Stimulated activated CD4-positive, alpha-beta T cell treated with anti-CD3 and anti-CD28 coated beads, TNF-alpha, amount 100 ng/mL, for 24 hours (primary cell): ENCODE measurements around the gene PRKRIP1.
A peak's percentile ranks its signal among the peaks of the same experiment; 100 is the strongest.
"Not testable (repeated sequence)": the region's sequence is repeated elsewhere in the genome, so short reads cannot be mapped to it uniquely, and the experiment has no call there.

ENCODE experiments used
- DNase-seq, 3 experiments: peaks; one replicate each; pipeline ENCODE4 v3.0.0-alpha.2; 2020; ENCODE audit warnings: low read depth in 3 of 3

The PRKRIP1 gene

GRCh38 chr7:102431617-102432298, 35.6 kb downstream of the PRKRIP1 start:
- peak in 2 of 3 experiments; percentile 31 to 38 for DNase-seq

DNA sequence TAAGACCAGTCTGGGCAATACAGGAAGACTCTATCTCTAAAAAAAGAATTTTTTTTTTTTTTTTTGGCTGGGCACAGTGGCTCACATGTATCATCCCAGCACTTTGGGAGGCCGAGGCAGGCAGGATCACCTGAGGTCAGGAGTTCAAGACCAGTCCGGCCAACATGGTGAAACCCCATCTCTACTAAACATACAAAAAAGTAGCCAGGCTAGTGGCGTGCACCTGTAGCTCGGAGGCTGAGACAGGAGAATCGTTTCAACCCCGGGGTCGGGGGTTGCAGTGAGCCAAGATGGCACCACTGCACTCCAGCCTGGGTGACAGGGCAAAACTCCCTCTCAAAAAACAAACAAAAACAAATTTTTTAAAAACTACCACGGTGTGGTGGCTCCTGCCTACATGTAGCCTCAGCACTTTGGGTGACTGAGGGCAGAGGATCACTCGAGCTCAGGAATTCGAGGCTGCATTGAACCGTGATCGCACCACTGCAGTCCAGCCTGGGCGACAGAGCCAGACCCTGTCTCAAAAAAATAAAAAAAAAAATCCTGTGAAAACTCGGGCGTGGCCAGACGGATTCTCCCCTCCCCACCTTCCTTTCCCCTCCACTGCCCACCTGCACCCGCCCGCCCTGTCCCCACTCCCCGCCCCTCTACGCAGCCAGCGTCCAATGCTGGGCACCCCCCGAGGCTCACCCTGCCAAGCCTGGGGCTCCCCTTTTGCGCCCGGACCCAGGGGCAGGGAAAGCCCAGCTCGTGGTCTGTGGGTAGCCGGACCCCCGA, 36.5 kb downstream of the PRKRIP1 start:
- DNase-seq: no peak

DNA sequence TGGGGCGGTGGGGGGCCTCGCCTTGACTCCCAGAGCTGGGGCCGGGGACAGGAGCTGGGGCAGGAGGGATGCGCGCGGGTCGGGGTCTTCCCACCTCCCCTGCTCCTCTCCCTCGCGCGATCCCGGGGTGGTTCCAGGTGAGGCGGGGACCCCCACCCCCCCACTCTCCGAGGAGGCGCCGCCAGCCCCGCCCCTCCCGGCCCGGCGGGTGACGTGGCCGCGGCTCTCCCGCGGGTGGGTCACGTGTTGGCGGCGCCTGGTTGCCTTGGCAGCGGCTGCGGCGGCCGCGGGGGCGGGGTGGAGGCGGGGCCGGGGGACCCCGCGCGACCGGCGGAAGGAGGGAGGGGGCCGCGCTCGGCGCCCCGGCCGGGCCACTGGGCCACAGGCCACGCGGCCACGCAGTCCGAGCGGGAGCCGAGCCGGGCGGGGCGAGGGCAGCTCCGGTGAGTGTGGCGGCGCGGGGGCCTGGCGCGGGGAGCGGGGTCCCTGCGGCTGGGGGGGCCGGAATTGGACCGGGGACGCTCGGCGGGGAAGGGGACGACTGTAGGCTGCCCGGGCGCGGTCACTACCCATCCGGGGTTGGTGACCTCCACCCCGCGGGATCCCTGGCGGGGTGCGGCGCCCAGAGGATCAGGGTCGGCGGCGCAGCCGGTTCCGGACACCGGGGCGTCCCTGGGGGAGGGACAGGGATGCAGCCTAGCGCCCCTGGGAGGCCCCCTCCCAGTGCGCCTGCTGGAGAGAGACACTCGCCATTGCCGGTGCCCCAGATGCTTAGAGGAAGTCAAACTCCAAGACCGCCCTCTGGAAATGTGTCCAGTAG, 37.3 kb downstream of the PRKRIP1 start, which contains the start of gene ORAI2:
TSS of gene ORAI2 (plus strand) at position 357 of the 820 bp plus-strand sequence. CDS start 5,382 bp downstream, outside the sequence.
- DNase-seq: peak; percentile 76 to 85 (median 77)

DNA sequence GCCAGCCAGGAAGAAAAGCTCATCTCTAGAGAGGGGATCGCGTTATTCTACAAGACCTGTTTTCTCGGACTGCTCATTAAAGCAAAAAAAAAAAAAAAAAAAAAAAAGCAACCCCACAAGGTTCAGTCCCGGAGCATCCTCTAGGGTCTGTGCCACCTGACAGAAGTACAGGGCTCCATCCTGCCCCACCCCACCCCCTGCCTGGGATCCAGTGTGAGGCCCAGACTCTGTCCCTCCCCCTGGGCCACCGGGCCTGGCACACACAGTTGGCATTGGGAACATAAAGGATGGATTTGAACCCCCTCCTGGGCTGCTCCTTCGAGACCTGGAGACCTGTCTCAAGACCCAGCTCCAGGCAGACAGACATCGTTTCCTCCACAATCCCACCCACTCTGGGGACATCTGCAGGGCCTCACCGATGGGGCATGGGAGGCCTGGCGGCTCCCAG, 37.9 kb downstream of the PRKRIP1 start:
- DNase-seq: no peak

DNA sequence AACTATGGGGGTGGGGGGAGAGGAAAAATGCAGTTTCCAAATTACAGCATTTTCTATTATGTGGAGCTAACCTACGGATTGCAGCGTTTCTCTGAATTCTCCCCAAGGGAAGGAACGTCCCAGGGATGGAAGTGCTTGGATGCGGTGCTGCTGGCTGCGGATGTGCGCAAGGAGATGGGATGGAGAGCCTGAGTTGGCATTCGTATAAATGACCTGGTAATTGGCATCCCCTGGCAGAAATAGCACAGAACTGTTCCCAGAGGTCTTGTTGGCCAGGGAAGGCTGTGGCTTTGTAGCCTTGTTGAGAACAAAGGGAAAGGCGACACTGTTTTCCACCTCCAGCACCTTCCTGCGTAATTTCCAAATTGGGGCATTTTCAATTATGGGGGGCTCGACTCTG, 40.0 kb downstream of the PRKRIP1 start:
- no peak for DNase-seq

- DNase-seq: no peak
These were observed 44.0 kb downstream of the PRKRIP1 start for GRCh38 chr7:102439963-102440795.

- no peak for DNase-seq
These were observed 49.0 kb downstream of the PRKRIP1 start for GRCh38 chr7:102444961-102445673.

DNA sequence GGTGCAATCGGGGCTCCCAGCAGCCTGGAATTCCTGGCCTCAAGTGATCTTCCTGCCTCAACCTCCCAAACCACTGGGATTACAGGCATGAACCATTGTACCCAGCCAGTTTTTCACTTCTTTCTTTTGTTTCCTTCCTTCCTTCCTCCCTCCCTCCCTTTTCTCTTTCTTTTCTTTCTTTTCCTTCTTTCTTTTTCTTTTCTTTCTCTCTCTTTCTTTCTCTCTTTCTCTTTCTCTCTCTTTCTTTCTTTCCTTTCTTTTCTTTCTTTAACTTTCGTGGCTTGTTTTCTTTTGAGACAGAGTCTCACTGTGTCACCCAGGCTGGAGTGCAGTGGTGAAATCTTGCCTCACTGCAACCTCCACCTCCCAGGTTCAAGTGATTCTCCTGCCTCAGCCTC, 49.5 kb downstream of the PRKRIP1 start:
- DNase-seq: no peak

- DNase-seq: no peak
These were observed 50.4 kb downstream of the PRKRIP1 start for GRCh38 chr7:102446387-102447156.

GRCh38 chr7:102447311-102447710, 51.1 kb downstream of the PRKRIP1 start:
- DNase-seq: no peak

DNA sequence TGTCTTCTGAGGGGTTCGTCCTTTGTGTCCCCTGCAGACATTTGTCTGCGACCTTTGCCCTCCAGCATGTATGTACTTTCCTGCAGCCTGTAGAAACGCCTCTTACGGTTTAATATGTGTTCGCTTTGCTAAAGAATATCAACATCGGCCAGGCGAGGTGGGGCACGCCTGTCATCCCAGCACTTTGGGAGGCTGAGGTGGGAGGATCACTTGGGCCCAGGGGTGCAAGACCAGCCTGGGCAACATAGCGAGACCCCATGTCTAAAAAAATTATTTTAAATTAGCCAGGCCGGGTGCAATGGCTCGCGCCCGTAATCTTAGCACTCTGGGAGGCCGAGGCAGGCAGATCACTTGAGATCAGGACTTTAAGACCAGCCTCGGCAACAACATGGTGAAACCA, 53.0 kb downstream of the PRKRIP1 start:
- no peak for DNase-seq

GRCh38 chr7:102450242-102450641, 54.1 kb downstream of the PRKRIP1 start:
- peak in 1 of 3 experiments; percentile 42 for DNase-seq

- DNase-seq: no peak
These were observed 55.4 kb downstream of the PRKRIP1 start for GRCh38 chr7:102451371-102452054.

- no peak for DNase-seq
These were observed 56.3 kb downstream of the PRKRIP1 start for GRCh38 chr7:102452451-102452850.

- no peak for DNase-seq
These were observed 57.2 kb downstream of the PRKRIP1 start for GRCh38 chr7:102453319-102453718.

DNA sequence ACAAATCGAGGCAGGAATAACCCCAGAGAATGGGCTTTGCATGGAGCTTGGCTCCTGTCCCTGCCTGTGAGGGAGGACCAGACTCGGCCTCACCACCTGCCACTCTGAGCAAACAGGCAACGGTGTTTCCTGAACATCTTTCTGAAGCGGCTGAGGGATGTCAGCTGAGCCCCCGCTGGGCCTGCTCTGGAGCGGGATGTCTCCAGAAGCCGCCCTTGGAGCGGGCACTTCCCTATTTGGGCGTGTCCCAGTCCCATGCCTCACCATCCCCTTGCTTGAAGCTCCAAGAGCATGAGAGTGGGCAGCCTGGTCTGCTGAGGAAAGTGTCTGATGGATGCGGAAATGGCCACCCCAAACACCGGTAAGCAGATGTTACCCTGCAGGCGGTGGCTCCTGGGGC, 58.3 kb downstream of the PRKRIP1 start:
- no peak for DNase-seq

DNA sequence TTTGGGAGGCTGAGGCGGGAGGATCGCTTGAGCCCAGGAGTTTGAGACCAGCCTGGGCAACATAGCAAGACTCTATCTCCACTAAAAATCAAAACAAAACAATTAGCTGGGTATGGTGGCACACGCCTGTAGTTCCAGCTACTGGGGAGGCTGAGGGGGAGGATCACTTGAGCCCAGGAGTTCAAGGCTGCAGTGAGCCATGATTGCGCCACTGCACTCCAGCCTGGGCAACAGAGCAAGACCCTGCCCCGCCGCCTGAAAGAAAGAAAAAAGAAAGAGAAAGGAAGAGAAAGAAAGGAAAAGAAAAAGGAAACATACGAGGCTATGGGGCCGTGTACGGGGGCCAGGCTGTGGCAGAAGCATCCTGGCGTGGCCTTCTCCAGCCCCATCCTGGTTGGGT, 58.8 kb downstream of the PRKRIP1 start:
- DNase-seq: not testable (repeated sequence)

DNA sequence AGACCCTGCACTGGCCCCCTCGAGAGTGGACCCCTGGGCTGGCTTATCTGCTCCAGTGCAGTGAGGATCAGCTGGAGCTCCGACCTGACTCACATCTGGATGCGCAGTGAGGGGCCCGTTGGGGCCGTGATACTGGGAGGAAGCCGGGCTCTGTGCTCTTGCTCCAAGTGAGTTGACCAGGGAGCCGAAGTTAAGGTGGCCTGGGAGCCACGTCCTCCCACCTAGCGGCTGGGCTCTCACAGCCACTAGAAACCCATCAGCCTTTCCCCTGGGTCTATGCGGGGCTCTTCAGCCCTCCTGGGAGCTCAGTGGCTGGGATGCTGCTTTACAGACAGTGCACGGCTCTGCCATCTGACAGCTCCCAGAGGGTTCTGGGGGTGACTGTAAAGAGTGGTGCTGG, 59.4 kb downstream of the PRKRIP1 start:
- DNase-seq: no peak

DNA sequence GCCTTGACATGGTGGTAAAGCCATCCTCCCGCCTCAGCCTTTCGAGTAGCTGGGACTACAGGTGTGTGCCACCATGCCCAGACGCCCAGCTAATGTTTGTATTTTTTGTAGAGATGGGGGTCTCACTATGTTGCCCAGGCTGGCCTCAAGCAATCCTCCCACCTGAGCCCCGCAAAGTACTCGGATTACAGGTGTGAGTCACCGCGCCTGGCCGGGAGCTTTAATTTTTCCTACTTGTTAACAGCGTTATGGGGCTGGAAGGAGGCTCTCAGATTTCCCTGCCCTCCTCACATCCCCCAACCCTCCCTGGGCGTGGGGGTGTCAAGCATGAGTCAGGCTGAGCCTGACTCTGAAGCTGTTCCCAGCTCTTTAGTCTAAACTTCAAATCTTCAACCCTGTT, 60.2 kb downstream of the PRKRIP1 start:
- no peak for DNase-seq
